ENCODE results near the gene CHST11.

DNA sequence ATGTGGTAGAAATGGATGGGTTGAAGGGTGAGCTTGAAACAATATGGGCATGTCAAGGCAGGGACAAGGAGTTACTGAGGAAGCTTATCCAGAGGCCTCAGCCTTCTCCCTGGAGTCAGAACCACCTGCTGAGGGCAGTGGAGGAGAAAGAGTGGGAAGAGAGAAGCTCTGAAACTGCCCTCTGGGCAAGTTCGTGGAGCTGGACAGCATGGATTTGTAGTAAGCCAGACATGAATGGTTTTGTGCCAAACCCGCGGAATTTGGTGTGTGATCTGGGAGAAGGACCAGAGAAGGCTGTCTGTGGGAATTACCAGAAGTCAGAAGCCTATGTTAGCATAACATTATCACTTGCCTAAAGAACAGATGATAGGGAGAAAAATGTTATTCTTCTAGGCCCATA, 336.5 kb downstream of the CHST11 start:
- TF ChIP-seq, protein P1, sequence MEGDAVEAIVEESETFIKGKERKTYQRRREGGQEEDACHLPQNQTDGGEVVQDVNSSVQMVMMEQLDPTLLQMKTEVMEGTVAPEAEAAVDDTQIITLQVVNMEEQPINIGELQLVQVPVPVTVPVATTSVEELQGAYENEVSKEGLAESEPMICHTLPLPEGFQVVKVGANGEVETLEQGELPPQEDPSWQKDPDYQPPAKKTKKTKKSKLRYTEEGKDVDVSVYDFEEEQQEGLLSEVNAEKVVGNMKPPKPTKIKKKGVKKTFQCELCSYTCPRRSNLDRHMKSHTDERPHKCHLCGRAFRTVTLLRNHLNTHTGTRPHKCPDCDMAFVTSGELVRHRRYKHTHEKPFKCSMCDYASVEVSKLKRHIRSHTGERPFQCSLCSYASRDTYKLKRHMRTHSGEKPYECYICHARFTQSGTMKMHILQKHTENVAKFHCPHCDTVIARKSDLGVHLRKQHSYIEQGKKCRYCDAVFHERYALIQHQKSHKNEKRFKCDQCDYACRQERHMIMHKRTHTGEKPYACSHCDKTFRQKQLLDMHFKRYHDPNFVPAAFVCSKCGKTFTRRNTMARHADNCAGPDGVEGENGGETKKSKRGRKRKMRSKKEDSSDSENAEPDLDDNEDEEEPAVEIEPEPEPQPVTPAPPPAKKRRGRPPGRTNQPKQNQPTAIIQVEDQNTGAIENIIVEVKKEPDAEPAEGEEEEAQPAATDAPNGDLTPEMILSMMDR (IDR thresholded peaks at IDR 0.05): no peak
- TF ChIP-seq POLR2A (IDR thresholded peaks at IDR 0.05): no peak

Data from sigmoid colon (tissue), 3 donors.